Measurements from ENCODE around the gene KSR1.

DNA sequence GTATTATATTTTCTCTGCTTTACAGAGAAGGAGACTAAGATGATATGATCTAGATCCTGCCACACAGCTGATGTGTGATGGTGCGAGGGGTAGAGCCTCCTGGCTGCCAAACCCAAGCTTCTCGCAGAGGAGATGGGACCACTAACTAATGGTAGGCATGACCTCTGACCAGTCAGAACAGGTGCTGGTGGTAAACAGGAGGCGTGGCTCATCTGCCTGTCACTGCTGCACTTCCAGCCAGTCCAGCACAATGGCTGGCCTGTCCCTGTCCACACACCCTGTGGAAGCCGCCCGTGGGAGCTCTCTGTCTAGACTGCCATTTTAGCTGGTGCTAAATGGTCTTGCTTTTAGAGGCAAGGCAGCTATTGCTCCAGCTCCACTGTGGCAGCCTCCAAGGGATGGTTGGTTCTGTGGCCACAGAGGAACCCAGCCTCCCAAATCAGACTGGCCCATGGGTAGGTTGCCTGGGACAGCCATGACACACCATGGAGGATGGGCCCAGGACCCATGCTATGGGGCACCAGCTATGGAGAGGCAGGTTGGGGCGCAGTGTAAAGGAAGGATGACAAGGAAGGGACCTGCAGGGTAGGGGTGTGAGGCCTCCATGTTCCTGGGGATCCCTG lies 86.7 kb downstream of the KSR1 start:
- TF ChIP-seq RARB (CRISPR knock-in tag; IDR thresholded peaks at IDR 0.05) (no peak), PPARA (CRISPR knock-in tag; IDR thresholded peaks at IDR 0.05; ENCODE audit: borderline replicate concordance) (no peak), ZC3H10 (CRISPR knock-in tag; IDR thresholded peaks at IDR 0.05) (no peak), CSDC2 (CRISPR knock-in tag; IDR thresholded peaks at IDR 0.05) (no peak), ZFP3 (CRISPR knock-in tag; IDR thresholded peaks at IDR 0.05) (no peak), TCF4 (CRISPR knock-in tag; IDR thresholded peaks at IDR 0.05; ENCODE audit: borderline replicate concordance) (no peak), ISL1 (CRISPR knock-in tag; IDR thresholded peaks at IDR 0.05) (no peak), ZNF8 (CRISPR knock-in tag; IDR thresholded peaks at IDR 0.05) (no peak), ARNTL (CRISPR knock-in tag; IDR thresholded peaks at IDR 0.05; ENCODE audit: borderline replicate concordance, low read depth) (no peak), SNAI2 (CRISPR knock-in tag; IDR thresholded peaks at IDR 0.05) (no peak)
- TF ChIP-seq, protein P1, sequence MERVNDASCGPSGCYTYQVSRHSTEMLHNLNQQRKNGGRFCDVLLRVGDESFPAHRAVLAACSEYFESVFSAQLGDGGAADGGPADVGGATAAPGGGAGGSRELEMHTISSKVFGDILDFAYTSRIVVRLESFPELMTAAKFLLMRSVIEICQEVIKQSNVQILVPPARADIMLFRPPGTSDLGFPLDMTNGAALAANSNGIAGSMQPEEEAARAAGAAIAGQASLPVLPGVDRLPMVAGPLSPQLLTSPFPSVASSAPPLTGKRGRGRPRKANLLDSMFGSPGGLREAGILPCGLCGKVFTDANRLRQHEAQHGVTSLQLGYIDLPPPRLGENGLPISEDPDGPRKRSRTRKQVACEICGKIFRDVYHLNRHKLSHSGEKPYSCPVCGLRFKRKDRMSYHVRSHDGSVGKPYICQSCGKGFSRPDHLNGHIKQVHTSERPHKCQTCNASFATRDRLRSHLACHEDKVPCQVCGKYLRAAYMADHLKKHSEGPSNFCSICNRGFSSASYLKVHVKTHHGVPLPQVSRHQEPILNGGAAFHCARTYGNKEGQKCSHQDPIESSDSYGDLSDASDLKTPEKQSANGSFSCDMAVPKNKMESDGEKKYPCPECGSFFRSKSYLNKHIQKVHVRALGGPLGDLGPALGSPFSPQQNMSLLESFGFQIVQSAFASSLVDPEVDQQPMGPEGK (CRISPR knock-in tag; IDR thresholded peaks at IDR 0.05; ENCODE audit: borderline replicate concordance): no peak
- TF ChIP-seq, protein P2, sequence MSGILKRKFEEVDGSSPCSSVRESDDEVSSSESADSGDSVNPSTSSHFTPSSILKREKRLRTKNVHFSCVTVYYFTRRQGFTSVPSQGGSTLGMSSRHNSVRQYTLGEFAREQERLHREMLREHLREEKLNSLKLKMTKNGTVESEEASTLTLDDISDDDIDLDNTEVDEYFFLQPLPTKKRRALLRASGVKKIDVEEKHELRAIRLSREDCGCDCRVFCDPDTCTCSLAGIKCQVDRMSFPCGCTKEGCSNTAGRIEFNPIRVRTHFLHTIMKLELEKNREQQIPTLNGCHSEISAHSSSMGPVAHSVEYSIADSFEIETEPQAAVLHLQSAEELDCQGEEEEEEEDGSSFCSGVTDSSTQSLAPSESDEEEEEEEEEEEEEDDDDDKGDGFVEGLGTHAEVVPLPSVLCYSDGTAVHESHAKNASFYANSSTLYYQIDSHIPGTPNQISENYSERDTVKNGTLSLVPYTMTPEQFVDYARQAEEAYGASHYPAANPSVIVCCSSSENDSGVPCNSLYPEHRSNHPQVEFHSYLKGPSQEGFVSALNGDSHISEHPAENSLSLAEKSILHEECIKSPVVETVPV (CRISPR knock-in tag; IDR thresholded peaks at IDR 0.05): no peak

Measured in SK-N-SH treated with all-trans-retinoic acid at 6 μM for 48 hours (cell line).